HG02610 (cell line): ENCODE measurements around the gene MYB.
"Not testable (repeated sequence)": the region's sequence is repeated elsewhere in the genome, so short reads cannot be mapped to it uniquely, and the experiment has no call there.

Experiments
- ATAC-seq: cut with Tn5 transposase; IDR thresholded peaks from one replicate; pipeline ENCODE4 v1.9.1; 2021; ENCODE audit warnings: mild to moderate bottlenecking, moderate library complexity; ENCODE audit not compliant: unreplicated experiment

The MYB gene

GRCh38 chr6:135163440-135163738, 17.7 kb upstream of the MYB start:
- peak; percentile 76 for ATAC-seq

- not testable (repeated sequence) for ATAC-seq
Measured at GRCh38 chr6:135164387-135164786, 16.7 kb upstream of the MYB start.

GRCh38 chr6:135165031-135165430, 16.1 kb upstream of the MYB start:
- no peak for ATAC-seq

- no peak for ATAC-seq
Measured at GRCh38 chr6:135166515-135166914, 14.6 kb upstream of the MYB start.

GRCh38 chr6:135167617-135168016, 13.5 kb upstream of the MYB start:
- ATAC-seq = no peak

- ATAC-seq = no peak
Measured at GRCh38 chr6:135168766-135169165, 12.3 kb upstream of the MYB start.

- ATAC-seq = peak; percentile 40
Measured at GRCh38 chr6:135170238-135170637, 10.9 kb upstream of the MYB start.

GRCh38 chr6:135170849-135171248, 10.3 kb upstream of the MYB start:
- ATAC-seq = peak; percentile 68

- ATAC-seq = no peak
Measured at GRCh38 chr6:135173242-135173988, 7.7 kb upstream of the MYB start.

- no peak for ATAC-seq
Measured at GRCh38 chr6:135173989-135174484, 7.1 kb upstream of the MYB start.

- no peak for ATAC-seq
Measured at GRCh38 chr6:135176058-135176457, 5.0 kb upstream of the MYB start.

GRCh38 chr6:135176464-135176863, 4.6 kb upstream of the MYB start:
- no peak for ATAC-seq

- ATAC-seq = no peak
Measured at GRCh38 chr6:135179372-135179771, 1.7 kb upstream of the MYB start.

- ATAC-seq = no peak
Measured at GRCh38 chr6:135179920-135180541, 1.1 kb upstream of the MYB start.

GRCh38 chr6:135181333-135182070, 394 bp downstream of the MYB start:
- ATAC-seq = no peak

- ATAC-seq = peak; percentile 1
Measured at GRCh38 chr6:135182071-135183001, 1.2 kb downstream of the MYB start.

GRCh38 chr6:135183002-135183531, 2.0 kb downstream of the MYB start:
- ATAC-seq = peak; percentile 50

GRCh38 chr6:135183532-135184440, 2.7 kb downstream of the MYB start:
- ATAC-seq = peak; percentile 31

- no peak for ATAC-seq
Measured at GRCh38 chr6:135185483-135185882, 4.4 kb downstream of the MYB start.

- no peak for ATAC-seq
Measured at GRCh38 chr6:135186255-135186654, 5.1 kb downstream of the MYB start.
